Measurements from ENCODE around the gene LRRN4.

The LRRN4 gene

DNA sequence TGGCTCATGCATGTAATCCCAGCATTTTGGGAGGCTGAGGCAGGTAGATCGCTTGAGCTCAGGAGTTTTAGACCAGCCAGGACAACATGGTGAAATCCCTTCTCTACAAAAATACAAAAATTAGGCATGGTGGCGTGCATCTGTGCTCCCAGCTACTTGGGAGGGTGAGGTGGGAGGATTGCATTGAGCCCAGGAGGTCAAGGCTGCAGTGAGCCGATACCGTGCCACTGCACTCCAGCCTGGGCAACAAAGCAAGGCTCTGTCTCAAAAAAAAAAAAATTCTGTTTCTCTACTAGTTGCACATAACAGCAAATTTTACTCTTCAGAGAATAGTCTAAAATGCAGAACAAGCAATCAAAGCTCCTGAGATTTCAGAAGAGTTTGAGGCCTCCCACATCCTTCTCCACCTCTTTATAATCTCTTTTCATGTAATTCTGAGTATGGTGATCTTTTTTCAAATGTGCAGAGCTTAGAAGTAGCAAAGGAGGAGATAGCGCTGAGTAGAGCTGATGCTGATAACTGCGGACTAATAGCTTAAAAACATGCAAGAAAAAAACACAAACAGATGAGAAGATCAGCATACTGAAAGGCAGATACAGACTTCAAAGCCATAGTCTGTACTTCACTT, 23.3 kb downstream of the LRRN4 start:
- no peak for FAIRE-seq

DNA sequence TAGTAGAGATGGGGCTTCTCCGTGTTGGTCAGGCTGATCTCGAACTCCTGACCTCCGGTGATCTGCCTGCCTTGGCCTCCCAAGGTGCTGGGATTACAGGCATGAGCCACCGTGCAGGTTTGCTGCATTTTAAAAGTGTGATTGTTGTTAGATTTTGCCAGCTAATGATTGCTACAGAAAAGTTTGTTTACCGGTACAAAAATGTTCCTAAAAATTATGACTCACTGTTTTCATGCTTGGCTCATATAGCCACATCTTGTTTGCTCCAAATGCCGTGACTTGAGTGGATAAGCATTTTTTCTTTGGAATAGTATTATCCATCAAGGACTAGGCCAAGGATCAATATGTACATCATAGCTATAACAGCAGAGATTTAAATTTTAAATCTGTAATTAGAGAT, 24.3 kb downstream of the LRRN4 start:
- no peak for FAIRE-seq

DNA sequence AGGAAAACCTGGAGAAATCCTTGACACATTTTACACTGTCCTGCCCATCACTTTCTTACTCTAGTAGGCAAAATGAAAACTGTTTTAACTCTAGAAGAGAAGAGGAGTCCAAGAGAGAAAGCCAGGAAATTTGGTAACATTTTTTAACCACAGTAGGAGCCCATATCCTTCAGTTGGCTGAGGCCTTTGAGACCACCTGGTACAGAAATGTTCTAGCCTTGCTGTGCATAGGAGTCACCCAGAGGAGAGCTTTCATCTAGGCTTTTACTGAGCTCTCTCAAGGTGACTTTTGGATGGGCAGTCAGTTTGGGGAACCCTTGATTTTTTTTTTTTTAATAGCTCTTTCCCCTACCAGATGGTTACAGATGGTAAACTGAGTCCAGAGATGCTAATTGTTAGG, 25.0 kb downstream of the LRRN4 start:
- FAIRE-seq: no peak

DNA sequence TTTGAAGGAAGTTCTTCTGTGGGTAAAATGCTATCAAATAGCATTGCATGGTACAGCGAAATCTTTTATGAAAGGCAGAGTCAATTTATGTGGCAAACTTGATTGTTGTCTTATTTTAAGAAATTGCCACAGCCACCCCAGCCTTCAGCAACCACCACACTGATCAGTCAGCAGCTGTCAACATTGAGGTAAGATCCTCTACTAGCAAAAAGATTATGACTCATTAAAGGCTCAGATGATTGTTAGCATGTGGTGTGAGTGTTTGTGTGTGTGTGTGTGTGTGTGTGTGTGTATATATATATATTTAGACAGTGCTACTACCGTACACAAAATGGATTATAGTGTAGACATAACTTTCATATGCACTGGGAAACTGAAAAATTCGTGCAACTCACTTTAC, 27.8 kb downstream of the LRRN4 start:
- no peak for FAIRE-seq

DNA sequence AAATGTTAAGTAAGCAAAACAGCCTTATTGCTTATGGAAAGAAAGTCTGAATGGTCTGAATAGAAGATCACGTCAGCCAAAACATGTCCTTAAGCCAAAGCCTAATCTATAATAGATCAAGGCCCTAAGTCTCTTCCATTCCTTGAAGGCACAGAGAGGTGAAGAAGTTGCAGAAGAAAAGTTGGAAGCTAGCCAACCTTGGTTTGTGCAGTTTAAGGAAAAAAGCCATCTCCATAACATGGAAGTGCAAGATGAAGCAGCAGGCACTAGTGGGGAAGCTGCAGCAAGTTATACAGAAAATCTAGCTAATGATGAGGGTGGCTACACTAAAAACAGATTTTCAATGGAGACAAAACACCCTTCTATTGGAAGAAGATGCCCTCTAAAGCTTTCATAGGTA, 29.1 kb downstream of the LRRN4 start:
- no peak for FAIRE-seq

DNA sequence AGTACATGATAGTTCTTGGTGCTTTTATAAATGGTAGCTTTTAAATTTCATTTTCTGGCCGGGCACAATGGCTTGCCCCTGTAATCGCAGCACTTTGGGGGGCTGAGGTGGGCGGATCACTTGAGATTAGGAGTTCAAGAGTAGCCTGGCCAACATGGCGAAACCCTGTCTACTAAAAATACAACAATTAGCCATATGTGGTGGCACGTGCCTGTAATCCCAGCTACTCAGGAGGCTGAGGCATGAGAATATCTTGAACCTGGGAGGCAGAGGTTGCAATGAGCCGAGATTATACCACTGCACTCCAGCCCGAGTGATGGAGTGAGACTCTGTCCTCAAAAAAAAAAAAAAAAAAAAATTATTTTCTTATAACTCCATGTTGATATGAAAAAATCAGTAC, 36.0 kb downstream of the LRRN4 start:
- no peak for FAIRE-seq

DNA sequence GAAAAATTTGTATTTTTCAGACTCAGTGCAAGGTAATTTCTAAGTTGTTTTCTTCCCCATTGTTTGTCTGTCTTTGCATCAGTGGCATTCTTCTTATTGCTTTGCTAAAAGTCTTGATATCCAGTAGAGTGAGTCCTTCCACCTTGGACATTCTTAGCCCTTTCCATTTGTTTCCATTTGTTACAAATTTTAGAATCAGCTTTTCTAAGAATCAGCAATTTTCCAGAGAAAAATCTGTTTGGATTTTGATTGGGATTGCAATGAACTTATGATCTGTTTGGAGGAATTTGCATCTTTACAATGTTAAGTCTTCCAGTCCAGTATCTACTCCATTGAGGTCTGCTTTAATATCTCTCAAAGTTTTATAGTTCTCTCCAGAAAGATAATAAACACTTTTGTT, 36.4 kb downstream of the LRRN4 start:
- FAIRE-seq: no peak

DNA sequence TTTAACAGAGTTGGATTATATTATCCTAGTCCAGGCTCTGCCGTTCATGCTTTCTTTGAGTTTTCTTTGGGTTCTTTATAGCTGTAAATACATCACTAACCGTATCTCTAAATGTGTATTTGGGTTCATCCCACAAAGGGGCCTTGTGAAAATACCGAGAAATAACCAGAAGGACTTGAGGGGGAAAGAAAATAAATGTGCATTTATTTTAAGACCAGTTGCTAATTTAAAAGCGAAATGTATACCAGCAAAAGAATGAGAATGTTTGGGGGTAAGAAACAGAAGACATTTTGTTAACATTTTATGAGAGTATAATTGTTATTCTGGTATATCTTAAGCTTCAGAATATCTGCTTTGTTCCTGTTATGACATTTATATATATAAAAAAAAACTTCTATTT, 38.9 kb downstream of the LRRN4 start:
- FAIRE-seq: no peak

DNA sequence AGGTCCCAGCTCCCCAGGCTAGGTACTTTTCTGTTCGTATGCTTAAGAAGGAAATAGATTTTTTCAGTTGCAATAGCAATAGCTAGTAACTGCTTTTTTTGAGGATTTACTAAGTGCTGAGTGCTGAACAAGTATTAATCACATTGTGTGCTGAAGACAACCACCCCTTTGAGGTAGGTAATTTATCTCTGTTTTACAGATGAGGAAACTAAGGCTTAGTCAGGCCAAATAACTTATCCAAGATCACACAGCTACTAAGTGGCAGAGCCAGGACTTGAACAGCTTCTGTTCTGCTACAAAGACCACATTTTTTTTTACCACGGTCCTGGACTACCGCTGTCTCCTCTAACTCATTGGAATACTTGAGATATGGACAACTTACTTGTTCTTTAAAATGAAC, 39.8 kb downstream of the LRRN4 start:
- no peak for FAIRE-seq

DNA sequence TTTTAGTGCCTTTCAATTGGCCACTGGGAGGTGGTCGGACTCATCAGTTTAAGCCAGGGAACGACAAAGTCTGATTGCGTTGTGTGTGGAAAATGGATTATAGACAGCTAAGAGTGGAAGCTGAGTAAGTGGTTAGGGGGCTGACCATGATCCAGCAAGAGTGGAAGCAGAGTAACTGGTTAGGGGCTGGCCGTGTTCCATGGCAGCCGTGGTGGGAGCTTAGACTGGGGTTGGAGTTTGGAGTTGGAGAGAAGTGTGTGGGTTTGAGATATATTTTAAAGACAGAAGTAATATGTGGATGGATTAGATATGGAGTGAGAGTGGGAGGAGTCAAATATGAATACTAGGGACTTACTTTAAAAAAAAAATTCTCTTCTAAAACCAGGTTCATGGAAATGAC, 41.7 kb downstream of the LRRN4 start:
- FAIRE-seq: no peak

DNA sequence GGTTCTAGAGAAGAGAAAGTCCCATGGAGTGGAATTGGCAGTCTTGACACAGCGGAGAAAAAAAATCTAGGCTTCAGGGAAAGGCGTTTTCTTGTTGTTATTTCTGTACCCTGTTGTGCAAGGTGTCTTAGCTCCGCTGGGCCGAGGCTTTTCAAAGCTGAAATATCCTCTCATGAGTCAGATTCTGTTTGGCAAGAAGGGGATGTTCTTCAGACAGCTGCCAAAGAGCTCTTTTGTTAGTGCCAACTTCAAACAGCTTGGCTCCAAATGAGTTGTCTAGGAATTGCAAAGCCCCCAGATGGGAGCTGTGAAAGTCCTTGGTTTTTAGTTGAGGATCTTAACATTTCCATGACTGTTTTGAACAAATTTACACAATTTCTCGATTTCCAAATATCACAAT, 45.6 kb downstream of the LRRN4 start:
- no peak for FAIRE-seq

DNA sequence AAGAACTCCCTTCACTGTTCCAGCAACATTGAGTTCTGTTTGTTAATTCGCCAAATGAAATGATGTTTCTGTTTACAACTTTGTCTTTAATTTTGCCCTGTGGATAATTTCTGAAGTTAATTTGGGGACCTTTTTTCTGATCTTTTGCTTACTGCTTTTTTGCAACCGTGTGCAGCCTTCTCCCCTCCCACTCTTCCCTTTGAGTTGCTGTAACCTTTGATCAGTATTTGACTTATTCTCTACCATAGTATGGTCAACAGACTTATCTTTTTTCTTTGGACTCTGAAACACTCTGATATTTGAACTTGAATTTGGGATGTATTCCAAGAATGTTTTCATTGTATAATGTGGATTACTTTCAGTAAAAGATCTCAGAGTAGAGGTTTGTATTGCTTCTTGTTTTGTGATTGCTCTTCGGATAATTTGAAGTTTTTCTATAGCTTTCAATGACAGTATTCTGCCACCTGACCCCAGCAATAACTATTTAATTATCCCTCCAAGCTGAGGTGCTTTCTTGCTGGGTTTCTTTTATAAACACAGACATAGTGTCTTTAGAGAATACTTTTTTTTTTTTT, 46.2 kb downstream of the LRRN4 start:
- peak; percentile 77 for FAIRE-seq

DNA sequence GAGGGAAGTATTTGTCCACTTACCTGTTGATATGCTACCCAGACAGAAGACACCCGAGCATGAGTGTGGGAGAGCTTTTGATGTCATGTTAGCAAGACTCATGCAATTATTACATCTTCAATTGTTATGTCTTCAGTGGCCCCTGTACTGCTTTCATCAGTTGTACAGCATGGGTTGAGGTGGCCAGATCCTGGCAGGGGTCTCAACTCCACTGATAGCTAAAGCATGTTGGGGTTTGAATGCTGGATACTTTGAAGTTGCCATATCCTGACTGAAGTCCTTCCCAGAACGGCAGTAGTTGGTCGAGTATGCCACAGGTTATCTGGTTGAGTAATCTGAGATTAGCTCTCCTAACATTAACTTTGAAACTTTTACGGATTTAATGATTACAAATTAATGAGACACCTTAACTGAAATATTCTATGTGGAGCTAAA, 46.7 kb downstream of the LRRN4 start:
- FAIRE-seq: no peak

DNA sequence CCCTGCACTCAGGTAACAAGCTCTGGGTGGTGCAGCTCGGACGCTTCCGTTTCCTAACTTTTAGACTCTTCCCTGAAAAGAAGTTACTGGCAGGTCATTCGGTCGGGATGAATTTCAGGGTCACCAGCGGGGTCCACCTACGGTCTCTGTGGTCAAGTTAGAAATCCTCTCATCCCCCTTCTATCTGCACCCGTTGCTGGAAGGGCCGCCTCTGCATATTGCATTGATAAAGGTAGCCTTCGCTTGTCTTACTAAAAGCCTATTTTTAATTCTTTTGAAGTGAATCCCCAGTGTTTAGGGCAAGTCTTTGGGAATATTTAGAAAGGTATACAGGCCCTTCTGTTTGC, 47.3 kb downstream of the LRRN4 start:
- no peak for FAIRE-seq

DNA sequence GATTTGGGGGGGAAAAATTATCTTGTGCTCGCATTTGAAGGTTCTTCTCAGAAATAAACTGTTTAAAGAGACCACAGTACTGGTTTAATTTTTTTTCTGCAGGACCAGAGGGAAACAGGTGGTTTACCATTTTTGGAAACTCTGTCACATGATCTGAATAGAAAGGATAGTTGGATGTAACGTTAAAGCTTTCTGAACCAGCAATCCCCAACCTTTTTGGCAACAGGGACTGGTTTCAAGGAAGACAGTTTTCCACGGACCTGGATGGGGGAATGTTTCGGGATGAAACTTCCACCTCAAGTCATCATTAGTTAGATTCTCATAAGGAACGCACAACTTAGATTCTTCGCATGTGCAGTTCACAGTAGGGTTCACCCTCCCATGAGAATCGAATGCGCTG, 53.0 kb downstream of the LRRN4 start:
- FAIRE-seq: no peak

DNA sequence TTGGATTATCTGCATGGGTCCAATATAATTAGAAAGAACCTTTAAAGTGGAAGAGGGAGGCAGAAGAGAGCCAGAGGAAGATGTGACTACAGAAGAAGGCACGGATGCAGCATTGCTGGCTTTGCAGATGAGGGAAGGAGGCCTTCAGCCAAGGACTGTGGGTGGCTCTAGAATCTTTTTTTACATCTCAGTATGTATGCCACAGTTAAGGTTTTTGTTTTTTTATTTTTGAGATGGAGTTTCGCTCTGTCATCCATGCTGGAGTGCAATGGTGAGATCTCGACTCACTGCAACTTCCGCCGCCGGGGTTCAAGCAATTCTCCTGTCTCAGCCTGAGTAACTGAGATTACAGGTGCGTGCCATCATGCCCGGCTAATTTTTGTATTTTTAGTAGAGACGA, 54.1 kb downstream of the LRRN4 start:
- FAIRE-seq: no peak

DNA sequence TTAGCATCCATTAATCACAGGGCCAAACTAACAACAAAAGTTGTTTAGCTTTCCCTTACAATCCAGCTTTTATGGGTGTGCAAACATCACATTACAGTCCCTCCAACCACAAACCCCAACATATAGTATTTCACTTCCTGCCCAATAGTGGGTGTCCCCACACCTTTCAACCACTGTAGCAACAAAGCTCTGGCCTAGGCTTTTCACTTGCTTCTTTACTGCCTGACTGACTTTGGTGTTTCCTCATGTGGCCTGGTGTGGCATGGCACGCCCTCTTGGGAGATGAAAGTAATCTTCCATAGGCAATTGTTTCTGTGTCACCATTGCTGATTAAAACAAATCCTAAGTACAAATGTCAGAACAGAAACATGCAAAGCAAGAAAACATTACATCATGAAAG, 57.1 kb downstream of the LRRN4 start:
- FAIRE-seq: no peak

DNA sequence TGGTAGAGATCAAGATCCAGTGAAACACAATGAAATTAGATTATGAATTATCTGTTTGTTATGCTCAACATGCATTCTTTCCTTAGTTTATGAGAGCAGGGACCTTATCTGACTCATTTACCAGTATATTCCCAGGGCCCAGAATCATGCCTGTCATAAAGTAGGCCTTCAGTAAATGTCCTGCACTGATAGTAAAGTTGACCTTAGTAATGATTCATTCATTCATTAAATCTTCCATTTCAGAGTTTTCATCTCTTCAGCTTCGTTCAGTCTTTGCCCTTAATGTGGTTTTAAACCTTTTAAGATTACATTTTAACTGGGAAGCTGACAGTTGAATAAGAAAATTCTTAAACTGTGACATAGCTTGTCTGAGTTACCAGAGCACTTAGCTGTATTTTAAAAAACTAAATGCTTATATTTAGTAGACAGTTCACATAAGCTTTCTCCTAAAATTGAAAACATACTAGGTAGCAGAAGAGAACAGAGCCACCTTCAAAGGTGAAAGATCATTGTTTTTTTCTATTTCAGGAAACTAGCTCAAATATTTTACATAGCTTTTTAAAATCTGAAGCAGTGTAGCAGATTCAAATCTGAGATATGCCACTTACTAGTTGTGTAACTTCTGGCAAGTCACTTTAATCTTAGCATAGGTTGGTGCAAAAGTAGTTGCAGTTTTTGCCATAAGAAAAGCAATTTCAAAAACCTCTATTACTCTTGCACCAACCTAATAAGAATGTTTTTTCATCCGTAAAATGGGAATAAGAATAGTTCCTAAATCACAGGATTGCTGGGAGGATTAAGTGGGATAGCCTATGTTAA, 62.0 kb downstream of the LRRN4 start:
- FAIRE-seq: no peak

DNA sequence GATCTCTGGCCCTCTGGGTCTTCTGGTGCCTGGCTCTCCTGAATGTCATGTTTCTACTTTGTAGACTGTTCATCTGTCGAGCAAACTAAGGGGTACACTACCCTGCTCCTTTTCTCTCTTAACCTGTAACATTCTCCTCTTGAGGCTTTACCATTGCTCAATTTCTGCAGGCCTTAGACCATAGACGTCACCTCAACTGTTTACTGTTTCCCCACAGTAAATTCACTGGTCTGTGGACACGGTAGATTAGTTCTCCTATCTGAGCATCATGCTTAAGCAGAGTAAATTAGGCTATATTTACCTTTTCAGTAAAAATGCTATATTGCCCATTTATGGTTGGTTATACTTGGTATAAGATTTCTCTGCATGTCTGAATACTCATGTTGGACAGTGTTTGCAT, 62.9 kb downstream of the LRRN4 start:
- no peak for FAIRE-seq

Measured in endometrium (tissue), 2 donors.